ENCODE results near the gene HLA-DMB.

GRCh38 chr6:32977953-32978324 lies 37.1 kb upstream of the HLA-DMB start:
- TF ChIP-seq POLR2A (IDR thresholded peaks at IDR 0.05): no peak
- TF ChIP-seq, protein P1, sequence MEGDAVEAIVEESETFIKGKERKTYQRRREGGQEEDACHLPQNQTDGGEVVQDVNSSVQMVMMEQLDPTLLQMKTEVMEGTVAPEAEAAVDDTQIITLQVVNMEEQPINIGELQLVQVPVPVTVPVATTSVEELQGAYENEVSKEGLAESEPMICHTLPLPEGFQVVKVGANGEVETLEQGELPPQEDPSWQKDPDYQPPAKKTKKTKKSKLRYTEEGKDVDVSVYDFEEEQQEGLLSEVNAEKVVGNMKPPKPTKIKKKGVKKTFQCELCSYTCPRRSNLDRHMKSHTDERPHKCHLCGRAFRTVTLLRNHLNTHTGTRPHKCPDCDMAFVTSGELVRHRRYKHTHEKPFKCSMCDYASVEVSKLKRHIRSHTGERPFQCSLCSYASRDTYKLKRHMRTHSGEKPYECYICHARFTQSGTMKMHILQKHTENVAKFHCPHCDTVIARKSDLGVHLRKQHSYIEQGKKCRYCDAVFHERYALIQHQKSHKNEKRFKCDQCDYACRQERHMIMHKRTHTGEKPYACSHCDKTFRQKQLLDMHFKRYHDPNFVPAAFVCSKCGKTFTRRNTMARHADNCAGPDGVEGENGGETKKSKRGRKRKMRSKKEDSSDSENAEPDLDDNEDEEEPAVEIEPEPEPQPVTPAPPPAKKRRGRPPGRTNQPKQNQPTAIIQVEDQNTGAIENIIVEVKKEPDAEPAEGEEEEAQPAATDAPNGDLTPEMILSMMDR (IDR thresholded peaks at IDR 0.05): no peak

All from uterus (tissue), 2 donors.